Neural progenitor cell (in vitro differentiated cells): ENCODE measurements around the gene RALGAPB. TPM values are rescaled to one million over a fixed set of nuclear protein-coding genes. Genes with fewer than 3 reads are reported as not detected.

Experiments
- DNase-seq: peaks from one replicate; pipeline ENCODE4 v3.0.0-alpha.2; 2016; ENCODE audit warnings: low spot score
- H2AFZ ChIP-seq: fragments of 200-600 bp; sonication (generic); replicated peaks from 2 replicates; pipeline ENCODE4 v1.6.1; 2016; ENCODE audit warnings: antibody characterized with exemption
- H3F3A ChIP-seq: fragments of 200-600 bp; sonication (generic); 2 replicates; pipeline ENCODE4 v1.6.1; 2016; ENCODE audit warnings: antibody characterized with exemption, low read depth
- H3K27ac ChIP-seq: fragments of 200-600 bp; sonication (generic); 2 replicates; pipeline ENCODE4 v1.5.1; 2016; ENCODE audit warnings: mild to moderate bottlenecking
- H3K27me3 ChIP-seq: fragments of 200-600 bp; sonication (generic); 2 replicates; pipeline ENCODE4 v1.6.1; 2016; ENCODE audit warnings: mild to moderate bottlenecking, moderate library complexity
- H3K36me3 ChIP-seq: fragments of 200-600 bp; sonication (generic); 2 replicates; pipeline ENCODE4 v1.5.1; 2016
- H3K4me1 ChIP-seq: fragments of 200-600 bp; sonication (generic); 2 replicates; pipeline ENCODE4 v1.6.1; 2016; ENCODE audit warnings: mixed run types
- H3K4me2 ChIP-seq: fragments of 200-600 bp; sonication (generic); 2 replicates; pipeline ENCODE4 v1.6.1; 2016
- H3K4me3 ChIP-seq: fragments of 200-600 bp; sonication (generic); 2 replicates; pipeline ENCODE4 v1.5.1; 2016
- H3K79me2 ChIP-seq: fragments of 200-600 bp; sonication (generic); 2 replicates; pipeline ENCODE4 v1.6.1; 2016; ENCODE audit warnings: low read depth
- H3K9ac ChIP-seq: fragments of 200-600 bp; sonication (generic); 2 replicates; pipeline ENCODE4 v1.6.1; 2016
- H3K9me3 ChIP-seq: fragments of 200-600 bp; sonication (generic); 2 replicates; pipeline ENCODE4 v1.5.1; 2016; ENCODE audit warnings: low read depth
- H4K20me1 ChIP-seq: fragments of 200-600 bp; sonication (generic); 2 replicates; pipeline ENCODE4 v1.6.1; 2016; ENCODE audit warnings: low read depth
- H3K27ac Mint-ChIP-seq: 3 replicates; pipeline ENCODE4 v1.8.0; 2021; ENCODE audit warnings: mixed read lengths
- H3K27me3 Mint-ChIP-seq: 2 replicates; pipeline ENCODE4 v1.8.0; 2022; ENCODE audit warnings: low read depth, mild to moderate bottlenecking, inconsistent platforms, moderate library complexity, mixed read lengths; ENCODE audit not compliant: insufficient read depth
- H3K36me3 Mint-ChIP-seq: 3 replicates; pipeline ENCODE4 v1.8.0; 2021; ENCODE audit warnings: mixed read lengths
- H3K4me1 Mint-ChIP-seq: 3 replicates; pipeline ENCODE4 v1.8.0; 2021; ENCODE audit warnings: mixed read lengths
- H3K4me3 Mint-ChIP-seq: 3 replicates; pipeline ENCODE4 v1.8.0; 2021; ENCODE audit warnings: mild to moderate bottlenecking, moderate library complexity, mixed read lengths
- H3K9me3 Mint-ChIP-seq: 3 replicates; pipeline ENCODE4 v1.8.0; 2020; ENCODE audit warnings: mixed read lengths
- EZH2 ChIP-seq: fragments of 200-600 bp; sonication (generic); IDR thresholded peaks from 2 replicates; pipeline ENCODE4 v1.6.1; 2017; ENCODE audit warnings: antibody characterized with exemption, mild to moderate bottlenecking, moderate library complexity
- EZH2phosphoT487 ChIP-seq: fragments of 200-600 bp; sonication (generic); IDR thresholded peaks from 2 replicates; pipeline ENCODE4 v1.6.1; 2017; ENCODE audit warnings: antibody characterized with exemption
- total RNA-seq: library from RNA; depleted of rRNA; stranded (reverse); fragments of >200 nt; gene quantifications from 2 replicates; pipeline ENCODE4 v1.2.3, GENCODE V29; 2015; ENCODE audit warnings: low replicate concordance
- TF ChIP-seq, protein P1 (sequence below): fragments of 200-600 bp; sonication (generic); IDR thresholded peaks from 2 replicates; pipeline ENCODE4 v1.5.1; 2017; ENCODE audit warnings: antibody characterized with exemption, mild to moderate bottlenecking

Gene RALGAPB
- total RNA-seq, 1 donor from 2014 or later = 39.1 TPM

DNA sequence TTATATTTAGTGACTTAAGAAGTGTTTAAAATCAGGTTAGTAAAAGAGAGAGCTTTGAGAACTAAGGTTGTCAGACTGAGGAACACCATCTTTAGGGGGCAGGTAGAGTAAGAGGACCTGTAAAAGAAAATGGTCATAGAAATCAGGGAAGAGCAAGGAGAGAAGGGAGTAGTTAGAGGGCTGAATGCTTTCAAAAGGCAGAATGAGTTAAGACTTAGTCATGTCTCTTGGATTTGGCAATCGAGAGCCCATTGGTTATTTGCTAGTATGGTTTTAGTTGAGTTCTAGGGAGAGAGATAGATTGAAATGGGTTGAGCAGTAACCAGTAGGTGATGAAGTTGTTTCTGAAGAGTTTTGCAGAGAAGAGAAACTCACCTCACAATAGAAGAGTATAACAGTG, 51.1 kb downstream of the RALGAPB start:
- Mint-ChIP-seq H3K9me3 (no peaks in the 10 kb centered on the region), H3K4me1 (peaks cover 6% of the 10 kb centered on the region)

DNA sequence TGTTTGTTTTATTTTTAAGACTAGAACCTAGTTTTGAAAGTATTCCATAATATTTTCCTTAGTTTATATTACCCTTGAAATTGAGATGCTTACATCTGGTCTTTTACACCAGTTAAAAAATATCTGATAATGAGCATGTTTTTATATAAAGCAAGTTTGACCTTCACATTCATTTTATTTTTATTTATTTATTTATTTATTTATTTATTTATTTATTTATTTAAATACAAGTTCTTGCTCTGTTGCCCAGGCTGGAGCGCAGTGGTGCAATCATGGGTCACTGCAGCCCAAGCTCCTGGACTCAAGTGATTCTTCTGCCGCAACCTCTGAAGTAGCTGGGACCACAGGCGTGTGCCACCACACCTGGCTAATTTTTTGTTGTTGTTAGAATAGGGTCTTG, 55.5 kb downstream of the RALGAPB start:
- no peak overlapping the region for H3K27ac Mint-ChIP-seq
- no peak overlapping the region for H3K4me3 Mint-ChIP-seq
- H3F3A ChIP-seq = no peaks in the 10 kb centered on the region
- H3K4me1 ChIP-seq = no peaks in the 10 kb centered on the region
- TF ChIP-seq, protein P1, sequence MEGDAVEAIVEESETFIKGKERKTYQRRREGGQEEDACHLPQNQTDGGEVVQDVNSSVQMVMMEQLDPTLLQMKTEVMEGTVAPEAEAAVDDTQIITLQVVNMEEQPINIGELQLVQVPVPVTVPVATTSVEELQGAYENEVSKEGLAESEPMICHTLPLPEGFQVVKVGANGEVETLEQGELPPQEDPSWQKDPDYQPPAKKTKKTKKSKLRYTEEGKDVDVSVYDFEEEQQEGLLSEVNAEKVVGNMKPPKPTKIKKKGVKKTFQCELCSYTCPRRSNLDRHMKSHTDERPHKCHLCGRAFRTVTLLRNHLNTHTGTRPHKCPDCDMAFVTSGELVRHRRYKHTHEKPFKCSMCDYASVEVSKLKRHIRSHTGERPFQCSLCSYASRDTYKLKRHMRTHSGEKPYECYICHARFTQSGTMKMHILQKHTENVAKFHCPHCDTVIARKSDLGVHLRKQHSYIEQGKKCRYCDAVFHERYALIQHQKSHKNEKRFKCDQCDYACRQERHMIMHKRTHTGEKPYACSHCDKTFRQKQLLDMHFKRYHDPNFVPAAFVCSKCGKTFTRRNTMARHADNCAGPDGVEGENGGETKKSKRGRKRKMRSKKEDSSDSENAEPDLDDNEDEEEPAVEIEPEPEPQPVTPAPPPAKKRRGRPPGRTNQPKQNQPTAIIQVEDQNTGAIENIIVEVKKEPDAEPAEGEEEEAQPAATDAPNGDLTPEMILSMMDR = no peak
- TF ChIP-seq EZH2phosphoT487 = no peak
- no peak for TF ChIP-seq EZH2
- H3K9me3 ChIP-seq = no peaks in the 10 kb centered on the region
- no peak overlapping the region for H3K27ac ChIP-seq
- H3K9ac ChIP-seq = no peak overlapping the region
- no peak overlapping the region for H3K4me2 ChIP-seq
- no peaks in the 10 kb centered on the region for H4K20me1 ChIP-seq
- H2AFZ ChIP-seq = no peak overlapping the region
- H3K4me3 ChIP-seq = no peak overlapping the region
- H3K79me2 ChIP-seq = no peaks in the 10 kb centered on the region
- no peaks in the 10 kb centered on the region for H3K9me3 Mint-ChIP-seq
- H3K27me3 Mint-ChIP-seq = no peaks in the 10 kb centered on the region
- DNase-seq = no peak
- peaks cover 4% of the 10 kb centered on the region for H3K36me3 ChIP-seq
- no peaks in the 10 kb centered on the region for H3K4me1 Mint-ChIP-seq
- H3K27me3 ChIP-seq = no peaks in the 10 kb centered on the region
- H3K36me3 Mint-ChIP-seq = peaks cover 15% of the 10 kb centered on the region

More for the DNA sequence above, 51.1 kb downstream of the RALGAPB start:
- H3K36me3 ChIP-seq = peaks cover 11% of the 10 kb centered on the region
- Mint-ChIP-seq H3K27me3 (no peaks in the 10 kb centered on the region), H3K36me3 (peaks cover 11% of the 10 kb centered on the region), H3K4me3 (no peak overlapping the region), H3K27ac (no peak overlapping the region)
- no peak overlapping the region for H3K4me2 ChIP-seq
- no peak overlapping the region for H3K27ac ChIP-seq
- H3K4me1 ChIP-seq = no peaks in the 10 kb centered on the region
- no peaks in the 10 kb centered on the region for H3K79me2 ChIP-seq
- no peaks in the 10 kb centered on the region for H3F3A ChIP-seq
- no peaks in the 10 kb centered on the region for H3K27me3 ChIP-seq
- no peaks in the 10 kb centered on the region for H3K9me3 ChIP-seq
- H4K20me1 ChIP-seq = no peaks in the 10 kb centered on the region
- no peak overlapping the region for H2AFZ ChIP-seq
- H3K9ac ChIP-seq = no peak overlapping the region
- TF ChIP-seq EZH2 (no peak), EZH2phosphoT487 (no peak)
- TF ChIP-seq, protein P1 = no peak
- H3K4me3 ChIP-seq = no peak overlapping the region
- no peak for DNase-seq

DNA sequence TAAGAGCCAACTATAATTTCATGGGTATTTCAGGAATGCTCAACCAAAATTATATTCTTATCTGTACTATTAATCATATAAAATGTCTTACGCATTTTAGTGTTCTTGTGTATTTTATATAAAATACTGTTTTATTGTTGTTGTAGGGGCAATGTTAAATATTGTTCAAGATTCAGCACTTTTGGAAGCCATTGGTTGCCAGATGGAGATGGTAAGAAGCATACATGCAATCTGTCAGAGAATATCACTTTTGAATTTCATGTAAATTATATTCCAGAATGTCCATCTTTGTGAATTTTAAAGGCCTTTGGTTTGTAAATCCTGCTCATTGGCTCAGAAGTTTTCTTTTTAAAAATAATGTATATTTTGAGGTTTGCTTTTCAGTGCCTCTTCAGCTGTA, 58.4 kb downstream of the RALGAPB start:
- H3K4me1 Mint-ChIP-seq = no peaks in the 10 kb centered on the region
- H3K27ac ChIP-seq = no peak overlapping the region
- no peaks in the 10 kb centered on the region for H3K79me2 ChIP-seq
- no peaks in the 10 kb centered on the region for H4K20me1 ChIP-seq
- no peak overlapping the region for H3K4me3 ChIP-seq
- H3K27me3 Mint-ChIP-seq = no peaks in the 10 kb centered on the region
- no peaks in the 10 kb centered on the region for H3K9me3 Mint-ChIP-seq
- H2AFZ ChIP-seq = no peak overlapping the region
- TF ChIP-seq EZH2phosphoT487 = no peak
- TF ChIP-seq EZH2 = no peak
- TF ChIP-seq, protein P1 = no peak
- no peaks in the 10 kb centered on the region for H3F3A ChIP-seq
- no peaks in the 10 kb centered on the region for H3K36me3 ChIP-seq
- H3K36me3 Mint-ChIP-seq = peaks cover 21% of the 10 kb centered on the region
- DNase-seq = no peak
- no peaks in the 10 kb centered on the region for H3K9me3 ChIP-seq
- no peak overlapping the region for H3K4me3 Mint-ChIP-seq
- H3K27me3 ChIP-seq = no peaks in the 10 kb centered on the region
- no peak overlapping the region for H3K27ac Mint-ChIP-seq
- no peak overlapping the region for H3K9ac ChIP-seq
- H3K4me1 ChIP-seq = no peaks in the 10 kb centered on the region
- no peak overlapping the region for H3K4me2 ChIP-seq
